SU-DHL-6 (cell line): Measurements from ENCODE around the gene C1QTNF8.

Experiments
- CTCF ChIP-seq: fragments of 200-600 bp; sonication (generic); IDR thresholded peaks from one replicate; pipeline ENCODE4 v1.5.1; 2017; ENCODE audit warnings: antibody characterized with exemption, mild to moderate bottlenecking, low read length, moderate library complexity; ENCODE audit not compliant: insufficient read depth, poor library complexity, severe bottlenecking
- EZH2phosphoT487 ChIP-seq: fragments of 200-600 bp; sonication (generic), shearing (Covaris generic); conservative IDR thresholded peaks from 2 replicates; pipeline ENCODE4 v1.6.1; 2018; ENCODE audit warnings: mild to moderate bottlenecking, antibody characterized with exemption, low read length, moderate library complexity, mixed read lengths

- TF ChIP-seq CTCF (no peak), EZH2phosphoT487 (no peak)
Measured at GRCh38 chr16:1097156-1097555, 1.1 kb upstream of the C1QTNF8 start.
